Retina (tissue), 1 donor: ENCODE results near the gene PEAK1.
A peak's percentile ranks its signal among the peaks of the same experiment; 100 is the strongest.

Experiments used
- DNase-seq: peaks from one replicate; pipeline ENCODE4 v3.0.0-alpha.2; 2016

PEAK1 gene

GRCh38 chr15:77076323-77076915, 343.5 kb downstream of the PEAK1 start:
- DNase-seq = no peak

GRCh38 chr15:77075528-77075927, 344.4 kb downstream of the PEAK1 start:
- no peak for DNase-seq

- DNase-seq = no peak
These were observed 345.6 kb downstream of the PEAK1 start for GRCh38 chr15:77074350-77074749.

- no peak for DNase-seq
These were observed 348.3 kb downstream of the PEAK1 start for GRCh38 chr15:77071305-77072223.

GRCh38 chr15:77070495-77071304, 349.2 kb downstream of the PEAK1 start, which contains the start of gene TSPAN3:
TSPAN3 (minus strand) TSS chr15:77071109; CDS start chr15:77070954, 155 bp downstream.
- DNase-seq = peak; percentile 95

GRCh38 chr15:77070180-77070494, 349.8 kb downstream of the PEAK1 start:
- DNase-seq = no peak

- peak; percentile 31 for DNase-seq
These were observed 350.3 kb downstream of the PEAK1 start for GRCh38 chr15:77069521-77070121.

- no peak for DNase-seq
These were observed 351.3 kb downstream of the PEAK1 start for GRCh38 chr15:77068633-77069032.

GRCh38 chr15:77067691-77068367, 352.1 kb downstream of the PEAK1 start:
- DNase-seq = no peak

GRCh38 chr15:77066971-77067690, 352.8 kb downstream of the PEAK1 start:
- DNase-seq = no peak

GRCh38 chr15:77064539-77065308, 355.2 kb downstream of the PEAK1 start:
- DNase-seq = no peak

GRCh38 chr15:77064063-77064462, 355.8 kb downstream of the PEAK1 start:
- no peak for DNase-seq

GRCh38 chr15:77063249-77063648, 356.7 kb downstream of the PEAK1 start:
- DNase-seq = no peak

GRCh38 chr15:77060546-77060945, 359.4 kb downstream of the PEAK1 start:
- DNase-seq = no peak

GRCh38 chr15:77059786-77060361, 360.0 kb downstream of the PEAK1 start:
- DNase-seq = no peak

GRCh38 chr15:77058468-77058867, 361.4 kb downstream of the PEAK1 start:
- DNase-seq = no peak

GRCh38 chr15:77057685-77058084, 362.2 kb downstream of the PEAK1 start:
- DNase-seq = no peak

GRCh38 chr15:77057072-77057471, 362.8 kb downstream of the PEAK1 start:
- no peak for DNase-seq

GRCh38 chr15:77053709-77054108, 366.2 kb downstream of the PEAK1 start:
- no peak for DNase-seq

GRCh38 chr15:77052556-77052955, 367.3 kb downstream of the PEAK1 start:
- DNase-seq = no peak
